Measurements from ENCODE around the gene WNK2. TPM values are rescaled to one million over a fixed set of nuclear protein-coding genes. Genes with fewer than 3 reads are reported as not detected.

WNK2 gene
- polyA plus RNA-seq, 3 donors: 0.40 TPM; not detected in 2

DNA sequence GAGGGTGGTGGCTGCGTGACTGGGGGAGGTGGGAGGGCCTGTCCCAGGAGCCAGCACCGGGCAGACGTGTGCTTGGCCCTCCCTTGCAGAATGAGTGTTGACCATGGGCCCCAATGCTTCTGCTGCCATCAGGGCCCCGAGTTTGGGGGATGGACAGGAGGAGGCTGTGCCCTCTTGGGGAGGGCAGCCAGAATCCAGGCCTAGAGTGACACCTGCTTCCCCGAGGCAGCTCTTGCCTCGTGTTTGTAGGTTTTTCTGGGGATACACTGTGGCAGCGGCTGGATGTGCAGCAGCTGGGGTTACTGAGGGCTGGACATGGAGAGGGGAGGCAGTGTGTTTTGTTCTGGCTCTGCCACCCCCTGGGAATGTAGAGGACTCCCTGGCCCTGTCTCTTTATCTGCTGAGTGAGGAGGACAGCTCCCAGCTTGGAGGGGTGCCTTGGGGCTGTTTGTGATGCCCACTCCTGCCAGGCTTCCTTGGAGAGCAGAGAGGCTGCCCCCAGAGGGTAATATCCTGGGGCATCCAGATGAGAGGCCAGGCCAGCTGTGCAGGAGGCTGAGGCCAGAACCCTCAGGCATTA, 22.7 kb downstream of the WNK2 start:
- WGBS (ENCODE audit: insufficient coverage): 88% methylated on average over 6 of the region's 7 CpGs
- no peak overlapping the region for H3K27ac ChIP-seq (ENCODE audit: low read depth in 1 of 2, low read length in 2 of 2)

DNA sequence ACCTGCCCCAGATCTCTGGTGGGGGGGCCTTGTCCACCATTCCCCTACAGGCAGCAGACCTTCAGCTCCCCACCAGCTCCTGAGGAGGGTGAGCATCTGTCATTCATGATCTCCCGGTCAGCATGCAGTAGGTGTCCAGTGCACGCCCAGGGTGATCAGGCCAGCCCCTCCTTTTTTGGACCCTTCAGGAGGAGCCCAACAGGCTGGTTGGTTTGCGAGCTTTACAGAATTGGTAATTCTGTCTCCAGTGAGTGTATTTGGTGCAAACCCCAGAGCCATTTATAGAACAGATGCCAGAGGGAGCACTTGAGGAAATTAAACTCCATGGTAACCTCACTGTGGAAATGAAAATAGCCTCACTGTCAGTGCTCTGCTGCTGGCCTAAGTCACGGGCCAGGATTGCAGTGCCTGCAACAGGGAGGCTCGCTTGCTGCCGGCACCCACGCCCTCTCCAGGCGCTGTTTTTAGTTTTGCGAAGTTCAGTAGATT, 23.4 kb downstream of the WNK2 start:
- Histone ChIP-seq H3K4me1 (ENCODE audit: control insufficient read depth in 1 of 2, insufficient read depth in 2 of 2, low read length in 2 of 2) (no peaks in the 10 kb centered on the region), H3K4me3 (replicated peaks in 1 of 3; ENCODE audit: low read depth in 2 of 3, low read length in 3 of 3) (no peak overlapping the region), H2AFZ (ENCODE audit: insufficient read depth, low read depth, low read length, poor library complexity, severe bottlenecking) (no peak overlapping the region), H3K4me2 (replicated peaks; ENCODE audit: extremely low read depth, low read length, poor library complexity, severe bottlenecking) (no peak overlapping the region), H3K79me2 (ENCODE audit: insufficient read depth, low read length) (no peaks in the 10 kb centered on the region), H3K9me3 (replicated peaks in 1 of 2; ENCODE audit: control insufficient read depth in 1 of 2, insufficient read depth in 1 of 2, low read length in 2 of 2) (peaks cover 0 to 4% of the 10 kb centered on the region in 2 donors), H3K27me3 (ENCODE audit: control insufficient read depth in 2 of 2, insufficient read depth in 2 of 2, low read length in 2 of 2) (no peaks in the 10 kb centered on the region), H3K27ac (ENCODE audit: low read depth in 1 of 2, low read length in 2 of 2) (no peak overlapping the region), H4K20me1 (ENCODE audit: insufficient read depth, low read length) (no peaks in the 10 kb centered on the region), H3K9ac (ENCODE audit: insufficient read depth, low read length, poor library complexity, severe bottlenecking) (no peak overlapping the region), H3K36me3 (replicated peaks in 1 of 2; ENCODE audit: control insufficient read depth in 1 of 2, insufficient read depth in 2 of 2, low read length in 2 of 2) (no peaks in the 10 kb centered on the region)
- WGBS (ENCODE audit: insufficient coverage): 90% methylated on average over 9 of the region's 9 CpGs
- no peaks in the 10 kb centered on the region for H3K36me3 Mint-ChIP-seq
- intact Hi-C loops (cut with micrococcal nuclease): no loop called here
- TF ChIP-seq, protein P1, sequence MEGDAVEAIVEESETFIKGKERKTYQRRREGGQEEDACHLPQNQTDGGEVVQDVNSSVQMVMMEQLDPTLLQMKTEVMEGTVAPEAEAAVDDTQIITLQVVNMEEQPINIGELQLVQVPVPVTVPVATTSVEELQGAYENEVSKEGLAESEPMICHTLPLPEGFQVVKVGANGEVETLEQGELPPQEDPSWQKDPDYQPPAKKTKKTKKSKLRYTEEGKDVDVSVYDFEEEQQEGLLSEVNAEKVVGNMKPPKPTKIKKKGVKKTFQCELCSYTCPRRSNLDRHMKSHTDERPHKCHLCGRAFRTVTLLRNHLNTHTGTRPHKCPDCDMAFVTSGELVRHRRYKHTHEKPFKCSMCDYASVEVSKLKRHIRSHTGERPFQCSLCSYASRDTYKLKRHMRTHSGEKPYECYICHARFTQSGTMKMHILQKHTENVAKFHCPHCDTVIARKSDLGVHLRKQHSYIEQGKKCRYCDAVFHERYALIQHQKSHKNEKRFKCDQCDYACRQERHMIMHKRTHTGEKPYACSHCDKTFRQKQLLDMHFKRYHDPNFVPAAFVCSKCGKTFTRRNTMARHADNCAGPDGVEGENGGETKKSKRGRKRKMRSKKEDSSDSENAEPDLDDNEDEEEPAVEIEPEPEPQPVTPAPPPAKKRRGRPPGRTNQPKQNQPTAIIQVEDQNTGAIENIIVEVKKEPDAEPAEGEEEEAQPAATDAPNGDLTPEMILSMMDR (IDR thresholded peaks at IDR 0.05): no peak
- peaks cover 0 to 5% (median 3%) of the 10 kb centered on the region in 7 donors for H3K9me3 Mint-ChIP-seq
- no peak for DNase-seq
- H3K27ac Mint-ChIP-seq: no peak overlapping the region
- no peaks in the 10 kb centered on the region for H3K4me1 Mint-ChIP-seq
- H3K27me3 Mint-ChIP-seq (ENCODE audit: low read depth in 3 of 3): peaks cover 10 to 14% (median 12%) of the 10 kb centered on the region in 3 donors
- H3K4me3 Mint-ChIP-seq: no peak overlapping the region

More for the DNA sequence above, 22.7 kb downstream of the WNK2 start:
- Mint-ChIP-seq H3K27ac (peak overlapping the region in 1 of 7 donors; percentile 30), H3K36me3 (no peaks in the 10 kb centered on the region), H3K4me3 (no peak overlapping the region), H3K27me3 (ENCODE audit: low read depth in 3 of 3) (peaks cover 10 to 14% (median 12%) of the 10 kb centered on the region in 3 donors), H3K9me3 (peaks cover 0 to 5% (median 3%) of the 10 kb centered on the region in 7 donors), H3K4me1 (no peaks in the 10 kb centered on the region)
- TF ChIP-seq, protein P1 (IDR thresholded peaks at IDR 0.05): no peak
- no peak for DNase-seq
- H3K4me1 ChIP-seq (ENCODE audit: control insufficient read depth in 1 of 2, insufficient read depth in 2 of 2, low read length in 2 of 2): no peaks in the 10 kb centered on the region
- intact Hi-C loops (cut with micrococcal nuclease): no loop called here
- H3K4me3 ChIP-seq (replicated peaks in 1 of 3; ENCODE audit: low read depth in 2 of 3, low read length in 3 of 3): no peak overlapping the region
- H3K4me2 ChIP-seq (replicated peaks; ENCODE audit: extremely low read depth, low read length, poor library complexity, severe bottlenecking): no peak overlapping the region
- H3K79me2 ChIP-seq (ENCODE audit: insufficient read depth, low read length): no peaks in the 10 kb centered on the region
- no peaks in the 10 kb centered on the region for H3K27me3 ChIP-seq (ENCODE audit: control insufficient read depth in 2 of 2, insufficient read depth in 2 of 2, low read length in 2 of 2)
- H3K36me3 ChIP-seq (replicated peaks in 1 of 2; ENCODE audit: control insufficient read depth in 1 of 2, insufficient read depth in 2 of 2, low read length in 2 of 2): no peaks in the 10 kb centered on the region
- H3K9me3 ChIP-seq (replicated peaks in 1 of 2; ENCODE audit: control insufficient read depth in 1 of 2, insufficient read depth in 1 of 2, low read length in 2 of 2): peaks cover 0 to 4% of the 10 kb centered on the region in 2 donors
- H4K20me1 ChIP-seq (ENCODE audit: insufficient read depth, low read length): no peaks in the 10 kb centered on the region
- H3K9ac ChIP-seq (ENCODE audit: insufficient read depth, low read length, poor library complexity, severe bottlenecking): no peak overlapping the region
- no peak overlapping the region for H2AFZ ChIP-seq (ENCODE audit: insufficient read depth, low read depth, low read length, poor library complexity, severe bottlenecking)

All from CD14-positive monocyte (primary cell).